Measurements from ENCODE around the gene BMP8B. TPM values are rescaled to one million over a fixed set of nuclear protein-coding genes. Genes with fewer than 3 reads are reported as not detected.
"Not testable (repeated sequence)": the region's sequence is repeated elsewhere in the genome, so short reads cannot be mapped to it uniquely, and the experiment has no call there.

BMP8B gene
- total RNA-seq, 1 experiment from 2014 or later: 0.19 TPM

DNA sequence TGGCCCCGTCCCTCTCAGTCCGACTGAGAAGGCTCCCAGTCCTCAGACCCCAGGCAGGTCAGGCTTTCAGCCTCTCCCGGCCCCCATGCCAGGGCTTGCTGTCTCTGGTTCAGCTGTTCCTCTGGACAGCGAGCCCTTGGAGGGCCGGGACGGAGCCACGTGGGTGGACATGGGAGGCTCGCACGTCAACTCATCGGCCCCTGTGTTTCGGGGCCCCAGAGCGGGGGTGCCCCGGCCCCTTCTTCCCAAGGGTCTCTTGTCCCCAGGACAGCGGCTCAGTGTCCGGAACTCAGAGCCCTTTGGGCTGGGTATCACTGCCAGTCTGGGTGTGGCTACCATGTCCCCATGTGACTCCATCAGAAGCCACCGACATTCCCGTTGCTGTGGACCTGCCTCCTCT, 10.8 kb downstream of the BMP8B start:
- DNase-seq (ENCODE audit: low spot score): not testable (repeated sequence)

DNA sequence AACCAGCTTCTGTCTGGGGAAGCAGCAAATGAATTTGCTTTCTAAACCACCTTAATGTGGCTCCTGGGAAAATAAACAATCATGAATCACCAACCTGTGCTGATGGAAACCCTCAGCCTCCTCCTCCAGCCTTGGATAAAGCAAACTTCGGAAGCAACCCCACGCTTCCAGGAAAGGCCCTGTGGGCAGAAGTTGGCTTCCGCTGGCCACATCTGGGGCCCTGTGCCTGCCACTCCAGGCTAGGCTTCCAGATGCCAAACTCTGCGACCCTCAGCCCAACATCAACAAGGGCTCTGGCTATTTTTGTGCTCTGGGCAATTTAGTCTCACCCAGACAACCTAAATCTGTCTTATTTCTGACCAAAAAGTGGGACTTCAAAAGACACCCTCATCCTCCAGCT, 11.4 kb downstream of the BMP8B start:
- DNase-seq (ENCODE audit: low spot score): peak; percentile 36

DNA sequence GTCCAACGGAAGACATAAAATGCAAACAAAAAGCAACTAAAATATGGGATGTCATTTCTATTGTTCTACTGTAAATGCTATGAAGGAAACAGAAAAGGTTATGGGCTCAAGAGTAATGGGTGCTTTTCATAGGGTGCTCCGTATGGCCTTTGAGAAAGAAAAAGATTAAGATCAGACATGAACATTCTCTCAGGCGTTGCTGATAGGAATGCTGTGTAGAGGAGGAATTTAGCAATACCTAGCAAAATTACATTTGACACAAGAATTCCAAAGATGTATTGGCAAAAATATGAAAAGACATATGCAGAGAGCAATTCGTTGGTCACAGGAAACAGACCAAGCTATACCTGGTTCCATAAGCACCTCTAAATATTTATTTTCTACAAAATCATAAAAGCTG, 11.8 kb downstream of the BMP8B start:
- DNase-seq (ENCODE audit: low spot score): no peak

DNA sequence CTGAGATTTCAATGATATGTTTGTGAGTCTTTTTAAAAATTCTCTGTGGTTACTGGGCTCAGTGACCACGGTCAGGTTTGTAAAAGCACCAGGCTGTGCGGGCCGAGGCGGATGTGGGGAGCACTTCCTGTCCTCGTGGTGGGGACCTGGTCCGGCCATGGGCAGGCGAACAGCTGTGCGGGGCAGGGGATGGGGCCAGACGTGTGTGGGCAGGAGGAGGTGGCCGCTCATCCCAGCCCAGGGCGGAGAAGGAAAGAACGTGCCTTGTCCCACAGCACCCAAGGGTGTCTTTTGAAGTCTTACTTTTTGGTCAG, 12.3 kb downstream of the BMP8B start:
- peak; percentile 51 for DNase-seq (ENCODE audit: low spot score)

DNA sequence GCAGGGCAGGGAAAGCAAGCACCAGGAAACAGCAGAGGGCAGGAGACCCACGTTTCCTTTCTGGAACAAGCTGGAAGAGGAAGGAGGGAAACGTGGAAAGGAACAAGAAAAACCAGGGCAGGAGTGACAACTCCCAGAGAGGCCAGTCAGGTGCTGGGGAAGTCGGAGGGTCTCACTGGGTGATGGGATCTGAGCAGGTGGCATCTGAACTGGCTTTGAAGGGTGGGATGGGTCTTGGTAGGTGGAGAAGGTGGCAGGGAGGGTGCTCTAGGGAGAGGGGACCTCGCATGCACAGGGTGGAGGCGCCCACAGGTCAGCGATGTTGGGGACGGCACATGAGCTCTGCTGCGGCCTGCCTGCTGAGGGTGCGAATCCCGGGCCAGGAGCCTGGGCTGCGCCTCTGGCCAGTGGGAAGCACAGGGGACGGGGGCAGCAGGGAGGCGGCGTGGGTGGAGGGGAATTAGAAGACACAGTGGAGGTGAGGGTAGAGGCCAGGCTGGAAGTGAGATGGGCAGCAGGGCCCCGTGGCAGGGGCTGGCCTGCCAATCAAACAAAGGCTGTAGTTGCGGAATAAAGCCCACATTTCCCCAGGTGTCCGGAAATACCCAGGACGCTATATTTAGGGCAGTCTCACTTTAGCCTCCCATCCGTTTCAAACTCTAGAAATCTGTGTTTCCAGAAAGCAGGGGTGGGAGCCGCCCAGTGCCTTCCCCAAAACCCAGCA, 12.8 kb downstream of the BMP8B start:
- not testable (repeated sequence) for DNase-seq (ENCODE audit: low spot score)

DNA sequence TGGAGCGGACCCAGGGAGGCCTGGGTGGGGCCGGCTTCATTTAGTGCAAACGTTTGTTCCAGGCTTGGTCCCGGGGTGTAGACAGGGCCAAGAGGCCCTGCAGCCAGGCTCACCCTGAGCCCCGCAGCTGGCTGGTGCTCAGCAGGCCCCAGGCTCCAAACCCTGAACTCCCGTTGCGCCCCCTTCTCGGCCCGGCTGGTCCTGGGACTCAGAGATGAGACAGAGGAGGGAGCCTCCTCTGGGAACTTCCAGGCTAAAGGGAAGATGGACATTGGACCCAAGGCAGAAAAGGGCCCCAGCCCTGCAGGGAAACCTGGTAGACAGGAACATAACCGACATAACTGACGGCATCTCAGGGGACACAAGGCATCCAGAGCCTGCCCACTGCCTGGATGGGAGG, 13.5 kb downstream of the BMP8B start:
- not testable (repeated sequence) for DNase-seq (ENCODE audit: low spot score)

DNA sequence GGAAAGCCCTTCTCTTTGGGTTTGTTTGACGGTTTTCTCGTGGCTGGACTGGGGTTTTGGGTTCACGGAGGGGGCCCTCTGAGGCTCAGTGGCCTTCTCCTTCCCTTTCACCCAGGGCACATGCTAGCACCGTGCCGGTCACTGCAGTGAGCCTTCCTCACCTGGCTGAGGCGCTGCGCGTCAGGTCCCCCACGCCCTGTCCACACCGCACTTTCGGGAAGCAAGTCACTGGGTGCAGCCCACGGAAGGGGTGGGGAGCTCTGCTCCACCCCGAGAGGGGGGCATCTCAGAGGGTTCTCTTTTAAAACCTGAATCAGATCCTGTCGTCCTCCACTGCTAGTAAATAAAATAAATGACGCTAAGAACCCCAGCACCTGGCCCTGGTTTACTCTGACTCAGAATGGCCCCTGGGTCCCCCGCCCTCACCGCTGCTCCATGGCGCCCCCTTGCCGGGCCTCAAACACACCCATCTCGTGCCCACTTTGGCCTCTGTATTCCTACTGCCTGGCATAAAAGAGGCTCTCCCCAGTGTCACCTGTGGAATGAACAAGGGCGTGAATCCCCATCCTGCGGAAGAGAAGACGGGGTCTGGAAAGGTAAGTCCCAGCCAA, 15.2 kb downstream of the BMP8B start:
- not testable (repeated sequence) for DNase-seq (ENCODE audit: low spot score)

DNA sequence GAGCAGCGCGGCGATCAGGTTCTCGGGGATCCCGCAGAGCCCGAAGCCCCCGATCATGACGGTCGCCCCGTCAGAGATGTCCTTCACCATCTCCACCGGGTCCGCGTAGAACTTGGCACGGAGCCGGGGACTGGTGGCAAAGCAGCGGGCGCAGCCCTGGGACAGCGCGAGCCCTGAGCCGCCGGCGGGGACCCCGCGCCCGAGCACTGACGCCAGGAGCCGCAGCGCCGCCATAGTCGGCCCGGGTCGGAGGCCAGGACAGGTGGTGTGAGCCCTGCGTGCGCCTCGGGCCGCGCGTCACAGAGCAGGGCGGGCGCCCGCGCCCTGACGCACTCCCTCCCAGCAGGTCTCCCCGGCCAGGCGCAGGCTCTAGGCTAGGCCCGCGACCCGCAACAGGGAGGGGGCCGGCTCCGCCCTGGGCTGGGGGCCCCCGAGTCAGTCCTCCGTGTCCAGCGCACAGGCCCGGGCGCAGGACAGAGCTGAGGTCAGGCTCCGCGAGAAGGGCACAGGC, 17.6 kb downstream of the BMP8B start, which contains the start of gene OXCT2:
Gene OXCT2, minus strand, starts transcription at position 327 of the 511 bp plus-strand sequence. Its CDS starts 93 bp downstream, at position 234.
- not testable (repeated sequence) for DNase-seq (ENCODE audit: low spot score)

DNA sequence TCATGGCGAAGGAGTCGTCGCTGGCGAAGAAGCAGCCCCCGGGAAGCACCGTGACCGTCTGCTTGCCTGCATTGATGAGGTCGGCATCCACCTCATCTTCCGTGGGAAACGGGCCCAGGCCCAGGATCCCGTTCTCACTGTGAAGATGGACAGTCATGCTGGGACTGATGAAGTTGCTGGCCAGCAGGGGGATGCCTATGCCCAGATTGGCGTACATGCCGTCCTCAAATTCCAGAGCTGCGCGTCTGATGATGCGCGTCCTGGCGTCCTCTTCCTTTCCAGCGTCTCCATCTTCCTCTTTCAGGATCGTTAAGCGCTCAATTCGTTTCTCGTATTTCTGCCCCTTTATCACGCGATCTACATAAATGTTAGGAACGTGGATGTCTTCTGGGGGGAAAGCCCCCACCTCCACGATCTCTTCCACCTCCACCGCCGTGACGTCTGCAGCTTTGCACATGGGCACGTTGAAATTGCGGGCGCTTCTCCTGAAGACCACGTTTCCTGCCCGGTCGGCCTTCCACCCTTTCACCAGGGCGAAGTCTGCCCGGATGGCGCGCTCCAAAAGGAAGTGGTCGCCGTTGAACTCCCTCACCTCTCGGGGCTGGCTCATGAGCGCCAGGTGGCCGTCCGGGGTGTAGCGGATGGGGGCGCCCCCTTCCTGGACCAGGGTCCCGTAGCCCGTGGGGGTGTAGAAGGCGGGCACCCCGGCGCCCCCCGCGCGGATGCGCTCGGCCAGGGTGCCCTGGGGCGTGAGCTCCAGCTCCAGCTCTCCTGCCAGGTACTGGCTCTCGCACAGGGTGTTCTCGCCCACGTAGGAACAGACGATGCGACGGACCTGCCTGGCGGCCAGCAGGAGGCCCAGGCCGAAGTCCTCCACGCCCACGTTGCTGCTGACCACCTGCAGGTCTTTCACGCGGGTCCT, 18.3 kb downstream of the BMP8B start:
- not testable (repeated sequence) for DNase-seq (ENCODE audit: low spot score)

DNA sequence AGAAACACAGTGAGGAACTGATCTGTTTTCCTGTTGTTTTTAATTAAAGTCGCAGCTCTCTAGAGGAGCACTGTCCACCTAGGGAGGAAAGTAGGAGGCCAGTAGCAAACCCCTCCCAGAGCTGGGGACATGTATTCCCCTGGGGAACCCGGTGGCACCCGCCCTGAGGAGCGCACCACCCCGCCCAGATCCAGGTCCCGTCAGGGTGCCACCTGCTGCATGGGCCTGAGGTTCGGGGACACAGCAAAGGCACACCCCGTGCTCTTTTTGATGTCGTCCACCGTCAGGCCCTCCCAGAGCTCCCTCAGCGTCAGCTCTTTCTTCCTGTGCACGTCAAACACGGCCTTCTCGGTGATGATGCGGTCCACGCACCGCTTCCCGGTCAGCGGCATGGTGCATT, 19.2 kb downstream of the BMP8B start:
- not testable (repeated sequence) for DNase-seq (ENCODE audit: low spot score)

DNA sequence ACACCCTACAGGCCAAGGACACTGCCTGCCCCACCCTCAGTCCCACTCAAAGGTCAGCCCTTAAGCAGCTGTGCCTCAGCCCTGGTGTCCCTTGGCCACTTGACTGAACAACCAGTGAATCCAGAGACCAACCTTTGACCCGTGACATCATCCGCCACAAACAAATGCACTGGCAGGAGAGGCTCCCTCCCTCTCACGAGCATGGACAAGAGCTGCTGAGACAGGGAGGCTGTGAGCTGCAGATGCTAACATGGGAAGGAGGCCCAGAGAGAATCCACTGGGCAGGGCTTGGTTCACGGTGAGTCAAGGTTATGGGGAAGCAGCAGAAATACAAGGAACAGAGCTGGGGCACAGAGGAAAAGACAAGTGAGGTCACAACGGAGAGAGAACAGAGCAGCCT, 22.2 kb downstream of the BMP8B start:
- not testable (repeated sequence) for DNase-seq (ENCODE audit: low spot score)

DNA sequence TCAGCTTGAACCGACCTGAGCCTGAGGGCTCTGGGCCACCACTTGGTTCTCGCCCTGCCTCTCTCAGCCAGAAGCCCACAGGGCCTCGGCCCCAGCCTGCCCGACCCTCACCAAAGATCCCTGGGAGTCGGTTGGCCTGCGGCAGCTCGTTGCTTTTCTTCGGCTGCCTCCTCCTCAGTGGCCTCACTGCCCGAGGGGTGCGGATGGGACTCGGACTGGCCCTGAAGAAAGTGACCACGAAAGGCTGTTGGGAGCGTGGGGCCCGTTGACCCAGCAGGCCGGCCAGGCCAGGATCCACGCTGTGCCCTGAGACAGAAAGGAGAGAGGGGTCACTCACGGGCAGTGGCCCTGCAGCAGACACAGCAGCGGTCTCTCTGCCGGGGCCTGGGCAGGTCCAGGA, 24.2 kb downstream of the BMP8B start:
- DNase-seq (ENCODE audit: low spot score): not testable (repeated sequence)

DNA sequence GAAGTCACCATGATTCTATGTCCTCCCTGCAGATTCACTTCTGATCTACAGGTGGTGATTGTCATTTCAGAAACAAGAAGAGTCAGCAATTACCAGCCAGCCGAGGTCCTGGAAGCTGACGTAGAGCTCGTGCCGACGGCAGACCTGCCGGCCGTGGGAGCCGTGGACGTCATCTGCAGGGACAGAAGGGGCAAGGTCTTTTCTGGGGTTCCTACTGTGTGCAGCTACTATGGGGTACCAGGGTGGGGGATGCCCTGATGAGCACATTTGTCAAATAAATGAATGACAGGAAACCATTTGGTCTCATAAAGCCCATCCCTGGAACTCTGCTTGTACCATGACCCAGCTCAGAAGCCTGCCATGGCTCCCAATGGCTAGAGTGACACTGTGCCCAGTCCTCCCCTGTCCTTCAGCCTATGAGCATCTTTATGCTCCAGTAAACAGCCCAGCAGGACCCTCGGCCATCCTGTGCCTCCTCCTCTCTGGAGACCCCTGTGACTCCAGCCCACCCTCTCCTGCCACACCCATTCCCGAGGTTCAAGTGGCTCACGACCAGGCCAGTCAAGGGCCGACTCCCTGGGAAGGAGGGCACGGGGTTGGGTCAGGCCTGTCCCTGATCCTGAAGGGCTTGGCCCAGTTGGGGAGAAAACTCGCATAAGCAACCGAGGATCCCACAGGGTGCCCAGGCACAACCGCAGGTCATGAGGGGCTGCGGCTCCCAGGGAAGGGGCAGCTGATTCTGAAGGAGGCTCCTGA, 24.9 kb downstream of the BMP8B start:
- DNase-seq (ENCODE audit: low spot score): not testable (repeated sequence)

DNA sequence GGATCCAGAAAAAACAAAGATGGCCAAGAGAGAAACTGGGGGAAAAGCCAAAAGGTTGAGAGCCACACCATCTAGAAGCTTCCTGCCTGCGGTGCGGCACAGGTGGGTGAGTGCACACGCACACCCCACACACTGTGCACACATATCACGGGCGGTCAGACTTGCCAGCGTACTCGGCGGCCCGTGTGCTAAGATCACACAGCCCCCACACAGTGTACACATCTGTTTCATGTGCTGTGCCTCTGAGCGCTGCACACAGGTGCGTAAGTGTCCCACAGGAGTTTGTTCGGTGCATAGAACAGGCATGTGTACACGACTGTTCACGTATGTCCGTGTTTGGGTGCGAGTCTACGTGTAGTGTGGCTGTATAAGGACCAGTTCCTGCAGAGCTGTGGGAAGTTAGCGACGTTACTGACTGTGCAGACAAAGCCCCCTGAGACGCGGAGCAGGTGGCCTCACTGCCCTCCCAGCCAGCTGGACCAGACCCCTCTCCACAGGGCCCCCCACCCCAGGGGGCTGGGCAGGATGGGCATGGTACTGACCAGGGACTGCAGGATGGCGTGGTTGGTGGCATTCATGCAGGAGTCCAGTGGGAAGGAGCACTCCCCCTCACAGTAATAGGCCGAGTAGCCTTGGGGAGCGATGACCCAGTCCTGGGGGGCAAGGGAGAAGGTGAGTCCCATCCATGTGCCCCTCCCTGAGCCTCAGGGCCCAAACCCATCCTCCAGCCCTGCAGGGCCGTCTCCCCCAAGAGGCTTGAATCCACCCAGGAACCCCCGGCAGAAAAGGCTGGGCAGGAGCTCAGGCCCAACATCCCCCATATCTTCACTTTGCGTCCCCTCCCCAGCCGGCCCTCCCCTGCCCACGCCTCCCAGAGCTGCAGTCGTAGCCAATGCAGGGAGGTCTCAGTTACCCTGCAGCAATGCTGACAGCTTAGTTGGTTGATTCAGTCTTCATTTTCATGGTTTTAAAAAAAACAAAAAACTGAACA, 25.8 kb downstream of the BMP8B start:
- no peak for DNase-seq (ENCODE audit: low spot score)

DNA sequence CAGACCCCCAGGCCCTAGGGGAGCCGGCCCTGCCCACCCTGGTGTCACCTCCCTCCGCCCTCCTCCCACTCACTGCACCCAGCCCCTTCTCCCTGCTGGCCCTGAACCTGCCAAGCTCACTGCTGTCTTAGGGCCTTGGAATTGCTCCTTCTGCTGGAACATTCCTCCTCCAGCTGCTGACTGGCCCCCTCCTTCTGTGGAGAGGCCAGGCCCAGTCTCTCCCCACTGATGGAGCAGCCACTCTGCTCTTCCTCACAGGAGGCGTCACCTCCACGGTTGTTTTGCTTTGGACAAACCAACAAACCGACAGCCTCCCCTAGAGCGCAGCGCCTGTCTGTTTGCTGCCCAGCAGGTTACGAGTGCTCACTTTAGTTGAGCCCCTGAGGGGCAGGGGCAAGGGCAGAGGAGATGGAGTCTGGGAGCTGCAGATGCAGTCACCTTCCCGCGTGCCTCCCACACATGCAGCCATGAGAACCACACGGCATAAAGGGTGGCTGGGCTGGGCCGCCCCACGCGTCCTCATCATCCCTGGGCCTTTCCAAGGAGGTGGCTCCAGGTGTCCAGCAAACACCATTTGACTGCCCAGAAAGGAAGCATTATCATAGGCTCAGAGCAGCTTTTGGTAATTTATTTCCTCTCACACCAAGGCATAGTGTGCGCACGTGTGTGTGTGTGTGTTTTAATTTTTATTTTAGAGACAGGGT, 27.0 kb downstream of the BMP8B start:
- DNase-seq (ENCODE audit: low spot score): no peak

DNA sequence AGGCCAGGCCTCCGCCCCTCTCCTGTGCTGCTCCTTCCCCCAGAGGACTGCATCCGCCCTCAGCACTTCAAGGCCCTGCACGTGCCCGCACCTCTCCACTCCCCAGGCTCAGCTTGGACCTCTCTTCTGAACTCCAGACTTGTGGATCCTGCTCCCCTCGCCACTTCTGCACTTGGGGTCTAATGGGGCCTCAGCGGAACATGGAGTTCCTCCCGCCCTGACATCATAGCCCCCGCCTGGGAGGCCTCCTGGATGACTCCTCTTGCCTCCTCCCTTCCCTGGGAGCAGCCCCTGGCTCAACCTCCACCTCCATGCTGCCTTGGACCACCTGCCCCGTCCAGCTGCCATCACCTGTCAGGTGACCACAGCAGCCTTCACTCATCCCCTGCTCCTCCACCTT, 27.6 kb downstream of the BMP8B start:
- no peak for DNase-seq (ENCODE audit: low spot score)

DNA sequence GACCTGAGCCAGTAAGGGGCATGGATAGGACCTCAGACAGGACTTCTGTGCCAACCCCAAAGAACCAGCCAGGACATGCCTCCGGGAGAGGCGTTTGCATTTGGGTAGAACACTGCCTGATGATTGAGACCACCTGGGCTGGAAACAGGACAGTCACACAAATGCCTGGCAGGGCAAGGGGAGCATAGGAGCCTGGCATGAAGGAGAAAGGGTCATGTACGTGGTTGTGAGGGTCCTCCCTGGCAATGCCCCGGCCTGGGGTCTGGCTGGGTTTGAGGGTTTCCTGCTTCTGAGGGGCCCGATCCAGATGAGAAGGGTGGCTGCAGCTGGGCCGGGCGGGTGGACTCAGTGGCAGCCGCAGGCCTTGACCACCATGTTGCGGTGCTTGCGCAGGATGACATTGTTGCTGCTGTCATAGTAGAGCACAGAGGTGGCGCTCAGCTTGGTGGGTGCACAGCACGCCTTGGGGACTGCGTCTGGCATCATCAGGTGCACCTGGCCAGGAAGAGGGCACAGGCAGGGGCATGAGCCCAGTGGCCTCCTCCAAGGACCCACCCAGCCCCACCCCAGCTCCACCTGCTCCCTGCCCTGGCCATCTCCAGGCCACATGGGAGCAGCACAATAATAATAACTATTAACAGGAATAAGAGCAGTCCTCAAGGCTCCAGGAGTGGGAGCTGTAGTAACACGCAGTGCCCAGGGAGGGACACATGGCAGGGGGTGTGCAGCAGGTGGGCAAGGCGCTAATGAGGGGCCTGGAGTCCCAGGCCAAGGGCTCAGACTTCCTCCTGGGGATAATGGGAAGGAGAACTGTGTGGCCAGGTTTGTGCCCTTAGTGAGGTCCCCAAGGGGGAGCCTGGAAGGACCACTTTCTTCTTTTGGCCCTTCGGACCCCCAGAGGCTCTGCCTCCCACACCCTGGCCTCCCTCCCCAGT, 28.3 kb downstream of the BMP8B start:
- DNase-seq (ENCODE audit: low spot score): no peak

DNA sequence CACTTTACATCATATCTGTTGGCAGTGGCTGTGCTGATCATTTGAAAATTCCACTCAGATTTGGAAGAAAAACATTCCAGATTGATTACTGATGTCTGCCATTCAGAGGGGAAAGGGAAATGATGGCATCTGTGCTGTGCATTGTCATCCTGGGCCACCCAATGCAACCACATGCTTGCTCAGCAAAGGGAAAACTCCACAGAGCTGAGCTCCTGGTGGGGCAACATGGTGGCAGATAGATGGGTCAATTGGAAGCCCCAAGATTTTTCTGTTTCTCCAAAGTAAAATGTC, 29.3 kb downstream of the BMP8B start:
- DNase-seq (ENCODE audit: low spot score): no peak

All from H4 (cell line).